Measurements from ENCODE around the gene CALML5.

The CALML5 gene

DNA sequence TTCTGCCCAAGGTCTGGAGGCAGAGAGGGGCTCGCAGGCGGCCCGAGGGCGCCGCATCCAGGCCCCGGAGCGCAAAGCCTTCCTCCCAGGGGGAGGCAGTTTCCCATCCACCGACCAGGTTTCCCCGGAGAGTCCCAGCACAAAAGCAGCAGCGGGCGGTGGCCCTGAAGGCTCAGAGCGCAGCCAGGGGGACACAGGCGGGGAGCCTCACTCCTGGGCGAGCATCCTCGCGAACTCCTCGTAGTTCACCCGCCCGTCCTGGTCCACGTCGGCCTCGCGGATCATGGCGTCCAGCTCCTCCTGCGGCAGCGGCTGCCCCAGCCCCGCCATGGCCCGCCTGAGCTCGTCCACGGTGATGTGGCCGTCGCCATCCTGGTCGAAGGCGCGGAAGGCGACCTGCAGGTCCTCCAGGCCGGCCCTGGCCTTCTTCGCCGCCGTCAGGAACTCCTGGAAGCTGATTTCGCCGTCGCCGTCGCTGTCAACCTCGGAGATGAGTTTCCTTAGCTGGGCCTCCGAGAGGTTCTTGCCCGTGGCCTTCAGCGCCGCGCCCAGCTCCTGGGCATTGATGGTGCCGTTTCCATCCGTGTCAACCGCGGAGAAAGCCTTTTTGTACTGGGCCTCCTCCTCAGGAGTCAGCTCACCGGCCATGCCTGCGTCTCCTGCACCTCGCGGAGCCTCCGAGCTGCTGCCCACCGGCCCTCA, 428 bp downstream of the CALML5 start:
- DNase-seq = no peak

DNA sequence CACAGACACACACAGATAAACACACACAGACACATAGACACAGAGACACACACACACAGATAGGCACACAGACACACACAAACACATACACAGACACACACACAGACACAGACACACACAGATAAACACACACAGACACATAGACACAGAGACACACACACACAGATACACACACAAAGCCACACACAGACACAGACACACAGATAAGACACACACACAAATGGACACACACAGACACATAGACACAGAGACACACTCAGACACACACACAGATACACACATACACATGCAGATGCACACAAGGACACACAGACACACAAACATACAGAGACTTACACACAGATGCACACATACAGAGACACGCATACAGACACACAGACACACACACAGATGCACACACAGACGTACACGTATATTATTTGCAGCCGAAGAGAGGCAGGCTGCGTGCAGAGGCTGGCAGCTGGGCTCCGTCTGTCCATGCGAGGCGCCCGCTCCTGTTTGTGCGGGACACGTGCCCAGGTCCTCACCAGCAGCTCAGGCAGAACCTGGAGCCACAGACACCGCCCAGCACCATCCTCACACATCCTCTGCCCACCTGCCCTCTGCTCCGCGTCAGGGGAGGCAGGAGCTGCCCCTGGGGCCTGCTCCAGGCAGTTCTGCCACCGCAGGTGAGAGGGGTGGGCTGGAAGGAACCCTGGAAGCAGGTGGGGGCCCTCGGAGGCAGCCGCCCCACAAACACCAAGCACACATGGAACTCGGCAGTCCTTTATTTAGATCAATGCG, 1.2 kb downstream of the CALML5 start:
- no peak for DNase-seq

DNA sequence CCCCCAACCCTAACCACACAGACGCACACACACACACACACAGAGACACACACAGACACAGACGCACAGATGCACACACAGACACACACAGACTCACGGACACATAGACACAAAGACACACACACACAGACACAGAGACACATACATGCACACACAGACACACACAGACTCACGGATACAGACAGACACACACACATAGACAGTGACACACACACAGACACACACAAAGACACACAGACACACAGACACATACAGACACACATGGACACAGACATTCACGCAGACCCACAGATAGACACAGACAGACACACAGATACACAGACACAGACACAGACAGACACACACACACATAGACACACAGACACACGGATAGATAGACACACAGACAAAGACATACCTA, 2.1 kb downstream of the CALML5 start:
- DNase-seq = no peak

DNA sequence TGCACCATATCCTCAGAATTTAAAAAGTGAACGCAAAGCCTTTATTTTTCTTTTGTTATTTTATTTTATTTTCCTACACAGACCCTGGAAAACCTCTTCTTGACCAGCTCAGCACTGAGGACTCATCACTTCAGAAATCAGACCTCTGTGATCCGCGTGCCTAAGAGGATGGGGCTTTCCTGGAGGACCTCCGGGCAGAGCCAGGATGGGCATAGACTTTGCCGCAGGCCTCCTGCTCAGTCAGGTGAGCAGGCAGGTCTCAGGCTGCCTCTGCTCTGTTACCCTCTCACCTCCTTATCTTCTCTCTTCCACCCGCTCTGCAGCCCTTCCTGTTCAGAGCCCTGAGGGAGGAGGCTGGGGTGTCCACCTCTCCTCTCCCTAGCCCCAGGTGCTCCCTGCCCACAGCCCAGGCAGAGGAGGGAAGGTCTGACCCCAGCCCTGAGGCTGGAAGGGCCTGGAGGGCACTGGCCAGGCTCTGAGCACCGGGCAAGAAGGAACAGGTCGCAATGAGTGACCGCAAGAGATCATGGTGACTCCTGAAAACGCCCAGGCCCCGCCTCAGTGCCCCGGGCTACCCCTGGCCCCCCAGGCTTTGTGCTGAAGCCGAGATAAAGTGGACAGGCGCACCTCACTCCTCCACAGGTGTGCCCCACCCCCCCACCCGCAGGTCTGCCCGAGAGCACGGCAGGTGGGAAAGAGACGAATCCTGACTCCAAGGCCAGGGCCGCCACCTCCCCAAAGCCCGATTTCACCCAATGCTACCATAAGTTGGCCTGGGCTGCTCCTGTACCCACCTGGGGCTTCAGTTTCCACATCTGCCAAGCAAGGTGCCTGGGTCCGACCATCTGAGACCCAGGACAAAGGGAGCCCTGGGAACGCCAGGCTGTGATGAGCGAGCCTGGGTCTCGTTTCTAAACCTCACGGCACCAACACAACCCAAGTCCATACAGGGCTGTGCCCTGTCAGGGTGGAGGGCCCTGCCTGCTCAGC, 2.8 kb downstream of the CALML5 start:
- DNase-seq = no peak

DNA sequence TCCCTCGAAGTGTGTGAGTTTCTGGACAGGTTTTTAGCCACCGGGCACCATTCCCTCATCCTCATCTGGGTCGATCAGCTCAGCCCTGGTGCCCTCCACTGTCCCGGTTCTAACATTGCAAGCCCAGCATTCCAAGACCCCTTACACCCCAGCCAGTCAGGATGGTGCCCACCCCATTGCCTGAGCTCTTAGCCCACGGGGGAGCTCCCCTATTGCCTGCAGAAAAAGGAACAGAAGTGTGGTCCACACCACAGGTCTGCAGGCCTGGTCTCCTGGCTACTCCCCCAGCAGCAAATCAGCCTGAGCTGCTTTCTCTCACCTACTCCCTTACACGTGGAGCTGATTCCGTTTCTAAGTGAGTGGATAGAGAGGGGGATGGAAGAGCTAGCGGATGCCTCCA, 4.8 kb downstream of the CALML5 start:
- DNase-seq = no peak

DNA sequence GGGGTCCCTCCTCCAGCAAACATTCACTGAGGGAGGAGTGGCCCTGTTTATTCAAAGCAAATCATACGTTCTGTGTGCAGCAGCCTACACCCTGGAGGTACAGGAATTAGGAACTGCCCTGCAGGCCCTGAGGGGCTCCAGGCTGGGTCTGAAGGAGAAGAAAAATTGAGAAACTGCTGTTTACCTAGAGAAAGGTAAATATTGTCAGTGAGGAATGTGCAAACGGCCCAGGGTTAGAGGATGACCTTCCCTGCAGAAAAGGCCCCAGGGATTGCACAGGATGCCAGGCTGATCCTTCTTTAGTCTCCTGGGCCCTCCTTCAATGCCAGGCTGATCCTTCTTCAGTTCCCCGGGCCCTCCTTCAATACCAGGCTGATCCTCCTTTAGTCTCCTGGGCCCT, 5.7 kb downstream of the CALML5 start:
- DNase-seq = no peak

DNA sequence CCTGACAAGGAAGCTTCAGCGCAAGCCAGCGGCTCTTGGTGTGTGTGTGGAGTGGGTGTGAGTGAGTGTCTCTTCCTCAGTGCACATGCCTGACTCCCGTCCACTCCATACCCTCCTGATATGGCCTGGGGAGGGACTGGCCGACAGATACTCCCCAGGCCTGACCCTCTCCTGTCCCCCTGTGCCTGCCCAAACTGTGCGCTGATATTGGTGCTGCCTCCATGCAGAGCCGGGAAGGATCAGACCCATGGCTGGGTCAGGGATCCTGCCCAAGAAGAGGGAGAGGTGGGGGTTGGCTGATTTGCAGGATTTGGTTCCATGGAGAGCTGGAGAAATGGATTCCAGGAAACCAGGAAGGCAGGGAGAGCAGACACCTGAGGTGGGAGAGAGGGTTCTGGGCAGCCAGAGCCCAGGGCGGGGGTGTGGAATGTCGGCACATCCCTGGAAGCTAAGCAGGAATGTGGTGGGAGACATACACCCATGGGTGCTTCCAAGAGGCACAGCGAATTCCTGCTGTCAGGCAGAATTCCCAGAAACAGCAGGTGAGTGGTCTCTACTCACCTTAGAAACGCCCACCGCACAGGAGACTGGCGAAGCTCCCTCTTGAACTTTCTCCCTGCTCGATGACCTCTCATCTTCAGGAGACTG, 6.3 kb downstream of the CALML5 start:
- no peak for DNase-seq

DNA sequence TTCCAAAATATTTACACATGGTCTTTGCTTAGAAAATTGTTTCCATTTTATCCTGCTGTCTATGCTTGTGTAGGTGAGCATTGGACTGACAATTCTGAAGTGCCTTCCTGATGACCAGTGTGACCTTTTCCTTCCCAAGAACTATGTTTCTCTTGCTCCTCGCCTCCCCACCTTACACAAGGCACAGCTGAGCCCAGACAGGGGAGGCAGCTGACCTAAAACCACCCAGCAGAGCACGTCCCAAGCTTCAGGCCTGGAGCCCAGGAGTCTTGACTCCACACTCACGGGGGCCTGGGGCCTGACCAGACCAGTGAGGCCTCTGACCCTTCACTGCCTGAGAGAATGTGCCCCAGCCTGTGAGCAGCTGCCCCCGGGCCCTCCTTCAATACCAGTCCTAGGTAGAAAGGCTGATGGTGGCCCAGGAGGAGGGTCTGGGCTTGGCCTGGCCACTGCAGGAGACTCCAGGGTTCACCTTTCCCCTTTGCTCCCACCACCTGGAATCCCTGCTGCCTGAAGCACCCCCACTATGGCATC, 7.0 kb downstream of the CALML5 start:
- DNase-seq = no peak

DNA sequence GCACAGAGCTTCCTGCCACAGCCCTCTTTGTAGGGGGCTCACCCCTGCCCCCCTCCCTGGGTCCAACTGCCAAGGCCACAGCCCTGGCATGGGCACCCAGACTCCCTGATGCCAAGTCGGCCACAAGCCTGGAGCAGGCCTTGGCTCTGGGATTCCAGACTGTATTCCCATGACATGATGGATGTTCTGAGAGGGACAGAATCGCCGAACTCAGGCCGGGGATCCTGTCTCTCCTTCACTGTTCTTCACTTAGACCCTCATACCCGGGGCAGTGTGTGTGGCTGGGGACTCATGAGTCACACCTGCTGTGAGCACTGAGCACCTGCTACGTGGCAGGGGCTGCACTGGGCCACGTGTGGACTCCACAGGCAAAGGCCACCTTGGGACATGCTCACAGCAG, 7.9 kb downstream of the CALML5 start:
- no peak for DNase-seq

DNA sequence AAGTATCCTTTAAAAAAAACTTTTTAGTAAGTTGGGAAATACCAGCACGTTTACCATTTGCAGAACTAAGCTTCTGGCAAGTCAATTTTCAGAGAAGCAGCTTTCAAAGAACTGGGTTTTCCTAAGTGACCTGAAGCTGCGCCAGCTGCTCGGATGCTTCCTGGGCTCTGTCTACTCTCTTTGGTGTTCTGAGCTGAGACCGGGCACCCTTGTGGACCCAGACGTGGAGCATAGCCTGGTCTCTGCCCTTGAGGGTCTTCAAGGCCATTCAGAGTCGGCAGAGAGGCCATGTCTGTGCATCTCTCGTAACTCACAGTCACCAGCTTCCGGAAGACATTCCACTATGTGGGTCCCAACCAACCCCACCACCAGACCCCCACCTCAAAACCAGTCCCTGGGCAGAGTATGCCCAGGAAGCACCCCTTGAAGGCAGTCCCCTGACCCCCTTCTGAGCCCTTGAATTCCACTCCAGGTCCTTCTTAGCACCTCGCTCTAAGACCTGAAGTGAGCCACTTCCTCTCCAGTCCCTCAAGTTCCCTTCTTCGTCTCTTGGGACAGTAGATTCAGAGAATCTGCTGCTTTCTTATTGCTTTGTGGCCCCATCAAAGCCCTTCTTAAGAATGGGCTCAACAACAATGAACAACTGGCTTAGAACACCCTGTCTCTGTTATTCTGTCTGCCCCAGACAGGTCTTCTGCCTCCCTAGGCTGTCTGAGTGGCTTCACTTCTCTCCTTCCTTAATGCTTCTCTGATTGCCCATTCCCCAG, 8.5 kb downstream of the CALML5 start:
- no peak for DNase-seq

DNA sequence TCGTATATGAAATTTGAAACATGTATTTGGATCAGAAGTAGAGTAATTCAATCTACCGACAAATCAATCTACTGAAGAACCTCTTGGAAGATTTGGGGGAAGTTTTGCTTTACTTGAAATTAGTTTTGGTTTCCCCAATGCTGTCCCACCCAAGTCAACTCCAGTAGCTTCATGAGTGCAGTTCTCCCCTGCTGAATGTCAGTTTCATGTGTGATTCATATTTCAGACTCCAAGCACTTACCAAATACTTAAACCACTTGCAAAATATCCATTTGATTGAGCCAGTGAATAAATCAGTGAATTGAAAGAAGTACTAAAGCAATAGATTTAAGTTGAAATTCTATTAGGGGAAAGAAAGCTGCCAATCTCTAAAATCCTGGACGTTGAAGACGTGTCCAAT, 9.3 kb downstream of the CALML5 start:
- no peak for DNase-seq

DNA sequence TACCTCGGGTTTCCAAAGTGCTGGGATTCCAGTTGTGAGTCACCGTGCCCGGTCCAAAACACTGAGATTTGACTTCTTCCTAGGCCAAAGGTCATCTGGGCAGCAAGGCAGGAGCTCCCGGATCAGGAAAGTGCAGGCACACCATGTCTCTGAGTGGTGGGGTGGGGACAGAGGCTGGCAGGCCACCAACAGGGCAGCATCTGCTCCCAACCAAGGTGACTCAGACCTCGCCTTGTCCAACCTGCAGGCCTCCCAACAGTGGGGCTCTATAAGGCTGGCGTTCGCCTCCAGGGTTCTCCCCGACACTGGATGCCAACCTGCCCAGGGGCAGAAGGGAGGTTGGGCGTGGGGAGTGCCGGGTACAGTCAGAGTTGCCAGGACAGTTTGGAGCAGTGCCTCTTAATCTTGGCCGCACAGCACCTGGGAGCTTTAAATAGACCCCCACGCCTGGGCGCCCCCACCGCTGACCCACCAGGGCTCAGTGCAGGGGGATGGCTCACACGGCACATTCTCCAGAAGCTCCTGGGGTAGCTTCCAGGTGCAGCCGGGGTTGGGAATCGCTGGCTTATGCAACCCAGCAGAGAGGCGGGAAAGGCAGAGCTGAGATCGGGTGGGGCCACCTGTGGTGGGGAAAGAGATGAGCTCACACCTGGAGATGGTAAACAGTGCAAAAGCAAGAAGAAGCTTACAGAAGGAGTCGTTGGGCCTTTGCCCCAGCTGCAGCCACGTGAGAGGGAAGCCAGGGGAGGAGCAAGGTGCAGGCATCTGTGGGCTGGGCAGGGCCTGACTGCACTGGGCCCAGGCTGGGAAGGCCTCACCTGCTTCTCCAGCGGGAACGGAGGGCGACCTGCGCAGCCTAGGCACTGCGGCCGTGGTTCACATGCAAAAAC, 10.9 kb downstream of the CALML5 start:
- no peak for DNase-seq

DNA sequence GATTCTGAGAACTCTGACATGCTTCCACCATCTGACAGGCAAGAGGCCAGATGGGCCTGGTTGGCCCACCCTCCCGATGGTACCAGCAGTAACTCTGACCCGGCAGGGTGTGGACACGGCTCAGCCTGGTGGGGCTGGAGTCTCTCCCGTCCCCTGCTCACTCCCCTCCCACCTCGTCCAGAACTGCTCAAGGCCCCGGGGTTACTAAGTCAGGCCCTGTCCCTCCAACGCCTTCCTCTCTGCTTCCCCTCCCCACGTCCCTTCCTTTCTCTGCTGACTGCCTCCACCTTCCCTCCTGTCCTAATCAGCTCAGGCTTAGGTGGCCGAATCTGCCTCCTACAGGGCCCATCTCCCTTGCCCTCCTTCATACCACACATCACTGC, 12.5 kb downstream of the CALML5 start:
- no peak for DNase-seq

DNA sequence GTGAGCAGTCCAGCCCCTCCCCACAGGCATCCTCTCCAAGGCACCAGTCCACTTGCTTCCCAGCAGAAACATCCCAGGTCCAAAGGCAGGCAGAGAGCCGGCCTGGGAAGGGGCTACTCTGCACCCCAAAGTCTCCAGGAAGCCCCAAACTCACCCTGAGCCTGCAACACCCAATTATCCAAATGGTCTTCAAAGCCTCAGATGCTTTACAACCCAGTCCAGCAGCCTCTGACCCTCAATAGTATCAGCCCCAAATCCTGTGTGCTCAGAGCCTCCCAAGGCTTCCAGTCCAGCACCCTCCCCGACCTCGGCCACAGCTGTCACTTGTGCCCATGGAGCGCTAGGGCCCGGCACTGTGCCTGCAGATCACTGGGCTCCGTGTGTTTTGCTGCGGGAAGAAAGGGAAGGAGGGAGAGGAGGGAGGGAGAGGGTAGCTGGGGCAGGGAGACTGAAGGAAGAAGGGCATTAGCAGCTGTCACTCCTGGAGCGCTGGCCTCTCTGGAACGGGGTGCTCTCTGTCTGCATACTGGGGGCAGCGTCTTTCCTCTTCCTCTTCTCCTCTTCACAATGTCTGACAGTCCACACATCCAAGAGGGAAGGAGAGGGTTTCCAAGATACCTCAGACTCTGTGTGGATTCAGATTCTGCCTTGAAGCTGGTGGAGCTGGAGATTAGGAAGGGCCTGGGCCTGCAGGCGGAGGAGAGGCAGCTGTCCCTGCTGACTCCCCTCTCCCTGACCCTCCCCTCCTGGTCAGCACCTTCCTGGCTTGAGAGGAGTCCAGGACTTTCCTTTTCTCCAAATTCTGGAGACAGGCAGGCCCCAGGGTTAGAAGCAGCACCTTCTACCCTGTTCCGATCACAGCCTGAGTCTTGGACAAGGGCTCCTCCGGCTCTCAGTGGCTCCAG, 13.2 kb downstream of the CALML5 start:
- no peak for DNase-seq

DNA sequence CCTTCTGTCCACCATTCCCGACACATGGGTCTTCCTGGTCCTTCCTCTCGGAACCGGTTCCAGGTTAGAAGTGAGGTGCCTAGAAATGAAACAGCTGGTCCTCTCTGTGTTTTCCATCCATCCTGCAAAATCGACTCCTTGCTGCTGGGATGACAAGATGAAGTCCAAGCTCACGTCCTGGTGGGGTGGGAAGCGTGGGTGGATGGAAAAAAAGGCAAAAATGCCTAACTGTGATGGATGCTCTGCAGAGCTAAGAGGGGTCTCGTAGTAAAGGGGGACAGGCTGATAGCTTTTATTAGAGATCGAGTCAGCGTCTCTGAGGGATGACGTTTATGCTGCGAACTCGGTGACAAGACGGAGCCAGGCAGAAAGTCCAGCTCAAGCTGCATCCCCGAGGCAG, 14.1 kb downstream of the CALML5 start:
- DNase-seq = no peak

DNA sequence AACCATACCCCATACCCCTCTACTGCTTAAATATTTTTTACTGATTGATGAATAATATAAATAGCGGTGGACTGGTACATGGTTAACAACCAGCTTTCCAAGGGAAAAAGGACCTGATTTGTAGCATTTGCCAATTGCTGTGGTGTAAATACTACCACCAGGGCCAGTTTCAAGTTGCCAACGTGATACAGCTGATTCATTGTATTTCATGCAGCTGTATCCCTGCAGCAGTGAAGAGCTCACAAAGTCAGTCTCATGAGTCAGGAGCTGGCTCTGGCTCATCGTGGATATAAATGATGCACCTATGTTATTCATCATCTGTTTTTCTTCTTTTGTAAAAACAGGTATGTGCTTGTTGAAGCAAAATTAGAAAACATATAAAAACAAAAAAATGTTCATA, 15.2 kb downstream of the CALML5 start:
- no peak for DNase-seq

DNA sequence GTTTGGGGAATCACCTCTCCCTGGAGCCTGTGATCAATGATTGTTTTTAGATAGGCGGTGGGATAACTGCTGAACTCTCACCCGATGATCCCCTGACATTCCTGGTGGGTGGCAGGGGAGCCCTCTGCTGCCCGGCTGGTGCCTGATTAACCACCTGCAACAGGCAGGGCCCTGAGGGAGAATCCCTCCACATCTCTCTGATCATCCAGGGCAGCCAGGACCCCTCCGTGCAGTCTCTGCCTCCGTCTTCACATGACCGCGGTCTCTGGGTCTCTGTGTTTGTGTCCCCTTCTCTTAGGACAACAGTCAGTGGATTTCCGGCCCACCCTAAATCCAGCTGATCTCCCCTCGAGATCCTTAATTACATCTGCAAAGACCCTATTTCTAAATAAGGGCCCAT, 17.4 kb downstream of the CALML5 start:
- DNase-seq = no peak

DNA sequence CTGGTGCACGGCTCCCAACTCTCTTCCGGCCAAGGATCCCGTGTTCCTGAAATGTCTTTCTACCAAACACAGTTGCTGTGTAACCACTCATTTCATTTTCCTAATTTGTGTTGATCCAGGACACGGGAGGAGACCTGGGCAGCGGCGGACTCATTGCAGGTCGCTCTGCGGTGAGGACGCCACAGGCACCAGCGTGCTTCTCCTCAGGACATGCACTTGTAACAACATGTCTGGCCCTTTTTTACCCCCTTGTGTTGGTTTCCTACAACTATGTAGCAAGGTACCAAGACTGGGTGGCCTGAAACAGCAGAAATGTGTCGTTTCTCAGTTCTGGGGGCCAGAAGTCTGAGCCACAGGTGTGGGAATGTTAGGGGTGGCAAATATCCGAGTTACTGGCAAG, 18.2 kb downstream of the CALML5 start:
- no peak for DNase-seq

DNA sequence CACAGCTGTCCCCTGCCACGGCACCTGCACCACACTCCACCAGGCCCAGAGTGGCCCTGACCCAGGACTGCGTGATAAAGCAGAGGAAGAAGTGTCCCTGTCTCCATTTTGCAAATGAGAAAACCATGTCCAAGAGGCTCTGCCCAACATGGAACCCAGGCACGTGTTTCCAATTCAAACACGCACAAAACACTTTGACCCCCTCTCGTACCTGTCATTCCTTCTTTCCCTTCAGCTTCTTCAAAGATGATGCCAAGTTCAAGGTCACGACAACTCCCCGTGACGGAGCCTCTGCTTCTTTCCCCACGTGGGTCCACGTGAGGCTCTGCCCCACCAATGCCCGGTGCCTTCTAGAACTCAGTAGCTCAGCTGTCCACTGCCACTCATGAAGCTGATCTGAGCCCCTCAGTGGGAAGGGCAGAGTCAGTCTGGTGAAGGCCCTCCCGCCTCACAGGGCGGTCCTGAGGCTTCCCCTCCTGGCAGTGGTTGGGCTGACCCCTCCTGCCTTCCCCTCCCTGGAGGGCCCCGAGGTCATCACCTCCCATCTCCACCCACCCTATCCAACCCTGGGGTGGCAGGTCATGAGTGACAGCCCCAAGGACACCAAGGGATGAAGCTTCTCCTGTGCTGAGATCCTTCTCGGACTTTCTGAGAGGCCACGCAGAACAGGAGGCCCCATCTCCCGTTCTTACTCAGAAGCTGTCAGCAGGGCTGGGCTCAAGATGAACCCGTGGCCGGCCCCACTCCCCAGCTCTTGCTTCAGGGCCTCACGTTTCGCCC, 19.0 kb downstream of the CALML5 start:
- DNase-seq = no peak

All from CD4-positive, alpha-beta T cell treated with Interferon gamma for 1 hour (primary cell).